Neural crest cell (in vitro differentiated cells): ENCODE data around the gene MATN4. TPM values are rescaled to one million over a fixed set of nuclear protein-coding genes. Genes with fewer than 3 reads are reported as not detected.

Experiments
- DNase-seq: peaks from one replicate; pipeline ENCODE4 v3.0.0; 2021; ENCODE audit warnings: low read depth, mixed read lengths, low spot score
- H3K27ac Mint-ChIP-seq: one replicate; pipeline ENCODE4 v1.8.0; 2021; ENCODE audit warnings: mild to moderate bottlenecking, mixed read lengths; ENCODE audit not compliant: unreplicated experiment
- H3K27me3 Mint-ChIP-seq: 2 replicates; pipeline ENCODE4 v1.8.0; 2021; ENCODE audit warnings: low read depth, mild to moderate bottlenecking, mixed read lengths
- H3K36me3 Mint-ChIP-seq: 2 replicates; pipeline ENCODE4 v1.8.0; 2021; ENCODE audit warnings: low read depth, mild to moderate bottlenecking, mixed read lengths
- H3K4me1 Mint-ChIP-seq: 2 replicates; pipeline ENCODE4 v1.8.0; 2021; ENCODE audit warnings: mixed read lengths
- H3K4me3 Mint-ChIP-seq: one replicate; pipeline ENCODE4 v1.8.0; 2021; ENCODE audit warnings: mild to moderate bottlenecking, mixed read lengths
- H3K9me3 Mint-ChIP-seq: 2 replicates; pipeline ENCODE4 v1.8.0; 2021; ENCODE audit warnings: mixed read lengths
- CTCF ChIP-seq: fragments of 200-600 bp; sonication (generic); conservative IDR thresholded peaks from 2 replicates; pipeline ENCODE4 v1.5.0; 2021; ENCODE audit warnings: antibody characterized with exemption, mild to moderate bottlenecking
- total RNA-seq: library from RNA; stranded (reverse); gene quantifications from 2 replicates; pipeline ENCODE4 v1.2.1, GENCODE V29; 2021

Gene MATN4
- total RNA-seq, 1 donor from 2014 or later: not detected

GRCh38 chr20:45290677-45291355 is 17.3 kb downstream of the MATN4 start:
- DNase-seq: peak; percentile 85
- no peaks in the 10 kb centered on the region for H3K9me3 Mint-ChIP-seq
- TF ChIP-seq CTCF: peak; percentile 88
- peak overlapping the region; percentile 64 for H3K4me3 Mint-ChIP-seq
- H3K27ac Mint-ChIP-seq: no peak overlapping the region
- no peaks in the 10 kb centered on the region for H3K36me3 Mint-ChIP-seq
- peaks cover 21% of the 10 kb centered on the region for H3K4me1 Mint-ChIP-seq
- H3K27me3 Mint-ChIP-seq: peaks cover 74% of the 10 kb centered on the region

GRCh38 chr20:45289942-45290676 is 18.0 kb downstream of the MATN4 start:
- H3K27me3 Mint-ChIP-seq: peaks cover 81% of the 10 kb centered on the region
- no peak for TF ChIP-seq CTCF
- H3K4me1 Mint-ChIP-seq: peaks cover 21% of the 10 kb centered on the region
- no peak for DNase-seq
- no peaks in the 10 kb centered on the region for H3K9me3 Mint-ChIP-seq
- H3K4me3 Mint-ChIP-seq: no peak overlapping the region
- H3K36me3 Mint-ChIP-seq: no peaks in the 10 kb centered on the region
- H3K27ac Mint-ChIP-seq: peak overlapping the region; percentile 48

GRCh38 chr20:45288860-45289259 is 19.2 kb downstream of the MATN4 start:
- H3K27ac Mint-ChIP-seq: no peak overlapping the region
- H3K27me3 Mint-ChIP-seq: peaks cover 89% of the 10 kb centered on the region

GRCh38 chr20:45288376-45288775 is 19.7 kb downstream of the MATN4 start:
- no peaks in the 10 kb centered on the region for H3K36me3 Mint-ChIP-seq
- no peaks in the 10 kb centered on the region for H3K9me3 Mint-ChIP-seq
- peaks cover 17% of the 10 kb centered on the region for H3K4me1 Mint-ChIP-seq
- no peak overlapping the region for H3K4me3 Mint-ChIP-seq
- no peak for DNase-seq
- H3K27me3 Mint-ChIP-seq: peaks cover 90% of the 10 kb centered on the region
- no peak overlapping the region for H3K27ac Mint-ChIP-seq
- TF ChIP-seq CTCF: no peak

More at GRCh38 chr20:45288860-45289259, 19.2 kb downstream of the MATN4 start:
- H3K9me3 Mint-ChIP-seq: no peaks in the 10 kb centered on the region
- DNase-seq: no peak
- no peaks in the 10 kb centered on the region for H3K36me3 Mint-ChIP-seq
- H3K4me1 Mint-ChIP-seq: peaks cover 19% of the 10 kb centered on the region
- TF ChIP-seq CTCF: no peak
- H3K4me3 Mint-ChIP-seq: no peak overlapping the region

GRCh38 chr20:45283551-45284057 is 24.5 kb downstream of the MATN4 start:
- H3K9me3 Mint-ChIP-seq: no peaks in the 10 kb centered on the region
- no peaks in the 10 kb centered on the region for H3K4me1 Mint-ChIP-seq
- H3K36me3 Mint-ChIP-seq: no peaks in the 10 kb centered on the region
- no peak for DNase-seq
- H3K27ac Mint-ChIP-seq: no peak overlapping the region
- no peak overlapping the region for H3K4me3 Mint-ChIP-seq
- H3K27me3 Mint-ChIP-seq: peaks cover 73% of the 10 kb centered on the region
- no peak for TF ChIP-seq CTCF
